A549 (cell line): Measurements from ENCODE around the gene TTC28. TPM values are rescaled to one million over a fixed set of nuclear protein-coding genes. Genes with fewer than 3 reads are reported as not detected.

Experiments
- ATAC-seq, 2 experiments: fragments of 200-7000 bp in 1 of 2; fragments of >200 bp in 1 of 2; cut with Nextera tagmentation in 1 of 2; cut with Tn5 transposase in 1 of 2; 3 replicates each; pipeline versions ENCODE4 v1.8.0 to v1.9.1; 2018 to 2020; ENCODE audit warnings: mild to moderate bottlenecking in 1 of 2, moderate library complexity in 1 of 2
- CTCF ChIA-PET: fragments of 300-600 bp; sonication (Branson Sonifier 250); formaldehyde crosslinking; extraction: SDS; loops from one replicate; lab custom pipeline; 2021; ENCODE audit warnings: antibody characterized with exemption, inconsistent platforms; lab: Yijun Ruan, JAX
- POLR2A ChIA-PET: fragments of 350-600 bp; formaldehyde crosslinking; extraction: SDS; loops from one replicate; lab custom pipeline; 2021; ENCODE audit warnings: antibody characterized with exemption, inconsistent platforms; lab: Yijun Ruan, JAX
- DNase-seq, 2 experiments: peaks; one replicate each; pipeline versions ENCODE4 v3.0.0 to v3.0.0-alpha.2; 2011 to 2016; ENCODE audit warnings: low read depth in 1 of 2, low spot score in 1 of 2
- FAIRE-seq: peaks from 2 replicates; lab custom pipeline; 2011; peaks lifted over from hg19 to GRCh38; lab: Jason Lieb, UNC
- H3K27ac ChIP-seq, 2 experiments: fragments of >200 bp; sonication (Bioruptor Twin); formaldehyde crosslinking; 3 replicates each; pipeline ENCODE4 v1.5.1; 2016 to 2017
- H3K4me1 ChIP-seq: fragments of >200 bp; sonication (Bioruptor Twin); formaldehyde crosslinking; 3 replicates; pipeline ENCODE4 v1.6.1; 2016
- H3K4me2 ChIP-seq: fragments of >200 bp; sonication (Bioruptor Twin); formaldehyde crosslinking; 3 replicates; pipeline ENCODE4 v1.6.1; 2016
- H3K4me3 ChIP-seq: fragments of >200 bp; sonication (Bioruptor Twin); formaldehyde crosslinking; 3 replicates; pipeline ENCODE4 v1.5.1; 2016
- H3K9me3 ChIP-seq: fragments of >200 bp; sonication (Bioruptor Twin); formaldehyde crosslinking; 3 replicates; pipeline ENCODE4 v1.6.1; 2016
- BCL3 ChIP-seq: fragments of >200 bp; sonication (Bioruptor Twin); formaldehyde crosslinking; IDR thresholded peaks from 3 replicates; pipeline ENCODE4 v1.6.1; 2016
- CBX2 ChIP-seq: fragments of 200-600 bp; sonication (generic); IDR thresholded peaks from 2 replicates; pipeline ENCODE4 v1.6.1; 2016; ENCODE audit warnings: low read depth, mild to moderate bottlenecking, borderline replicate concordance
- CHD4 ChIP-seq: fragments of 200-600 bp; sonication (generic); IDR thresholded peaks from 2 replicates; pipeline ENCODE4 v1.6.1; 2016; ENCODE audit warnings: antibody characterized with exemption, mild to moderate bottlenecking, borderline replicate concordance
- ELK1 ChIP-seq: fragments of 150-350 bp; IDR thresholded peaks from 2 replicates; pipeline ENCODE4 v1.6.1; 2014; ENCODE audit warnings: low read depth, mild to moderate bottlenecking, low read length
- EP300 ChIP-seq, 2 experiments: fragments of >200 bp; sonication (Bioruptor Twin); formaldehyde crosslinking; IDR thresholded peaks; 2 replicates in 1 of 2; 3 replicates in 1 of 2; pipeline ENCODE4 v1.6.1; 2016 to 2017
- GATA3 ChIP-seq: IDR thresholded peaks from 2 replicates; pipeline ENCODE4 v1.6.1; 2012; ENCODE audit warnings: borderline replicate concordance
- HEYL ChIP-seq: fragments of 250-450 bp; sonication (Bioruptor Pico); IDR thresholded peaks from 2 replicates; pipeline ENCODE4 v1.8.0; 2021; ENCODE audit warnings: mild to moderate bottlenecking, moderate library complexity
- HOXB13 ChIP-seq: fragments of 250-450 bp; sonication (Bioruptor Pico); IDR thresholded peaks from 2 replicates; pipeline ENCODE4 v1.5.0; 2020; ENCODE audit warnings: low read depth, mild to moderate bottlenecking, moderate library complexity
- JUN ChIP-seq, 2 experiments: fragments of >200 bp; sonication (Bioruptor Twin); formaldehyde crosslinking; IDR thresholded peaks; 2 replicates in 1 of 2; 3 replicates in 1 of 2; pipeline ENCODE4 v1.6.1; 2016 to 2017
- JUNB ChIP-seq: fragments of >200 bp; sonication (Bioruptor Twin); formaldehyde crosslinking; IDR thresholded peaks from 2 replicates; pipeline ENCODE4 v1.6.1; 2016
- KDM1A ChIP-seq: fragments of 200-600 bp; sonication (generic); IDR thresholded peaks from 2 replicates; pipeline ENCODE4 v1.6.1; 2016; ENCODE audit warnings: low read depth, mild to moderate bottlenecking
- KDM5A ChIP-seq: fragments of 200-600 bp; sonication (generic); IDR thresholded peaks from 2 replicates; pipeline ENCODE4 v1.6.1; 2016; ENCODE audit warnings: antibody characterized with exemption, mild to moderate bottlenecking
- MAX ChIP-seq: IDR thresholded peaks from 2 replicates; pipeline ENCODE4 v1.6.1; 2012
- NPAS2 ChIP-seq: fragments of 250-450 bp; sonication (Bioruptor Pico); IDR thresholded peaks from 2 replicates; pipeline ENCODE4 v1.8.0; 2022; ENCODE audit warnings: mild to moderate bottlenecking, moderate library complexity, borderline replicate concordance
- NR3C1 ChIP-seq: fragments of >200 bp; sonication (Bioruptor Twin); formaldehyde crosslinking; IDR thresholded peaks from 3 replicates; pipeline ENCODE4 v1.6.1; 2017
- PBX3 ChIP-seq: IDR thresholded peaks from 2 replicates; pipeline ENCODE4 v1.6.1; 2012
- RARB ChIP-seq: fragments of 250-450 bp; sonication (Bioruptor Pico); IDR thresholded peaks from 2 replicates; pipeline ENCODE4 v1.8.0; 2021; ENCODE audit warnings: mild to moderate bottlenecking, moderate library complexity
- RCOR1 ChIP-seq: fragments of 150-350 bp; IDR thresholded peaks from 2 replicates; pipeline ENCODE4 v1.6.1; 2014; ENCODE audit warnings: antibody characterized with exemption, low read length, low read depth
- RFX5 ChIP-seq: fragments of 450-650 bp; IDR thresholded peaks from 2 replicates; pipeline ENCODE4 v1.7.1; 2014; ENCODE audit warnings: antibody characterized with exemption, mild to moderate bottlenecking, moderate library complexity
- TP53 ChIP-seq: fragments of 250-450 bp; sonication (Bioruptor Pico); IDR thresholded peaks from 2 replicates; pipeline ENCODE4 v1.5.0; 2021; ENCODE audit warnings: mild to moderate bottlenecking, moderate library complexity
- ZNF302 ChIP-seq: fragments of 250-450 bp; sonication (Bioruptor Pico); IDR thresholded peaks from 2 replicates; pipeline ENCODE4 v1.9.0; 2021; ENCODE audit warnings: inconsistent platforms, mild to moderate bottlenecking, moderate library complexity
- WGBS: methylation state at CpG from one replicate; pipeline ENCODE4 v1.1.6; 2017; ENCODE audit errors: missing lambda C conversion rate; 5-methylcytosine and 5-hydroxymethylcytosine counted together
- polyA plus RNA-seq, 4 experiments: library from polyadenylated mRNA; depleted of rRNA in 3 of 4; stranded (reverse); fragments of >200 nt; fragmentation: RNase III in 1 of 4; extraction: RNeasy Plus Mini Kit Qiagen cat#74134 plus additional on column Dnase treatment in 1 of 4; gene quantifications; 2 replicates in 3 of 4; 3 replicates in 1 of 4; pipeline ENCODE4 v1.2.3, GENCODE V29; 2011 to 2017
- TF ChIP-seq, protein P1 (sequence below): IDR thresholded peaks from 2 replicates; pipeline ENCODE4 v1.6.1; 2012; ENCODE audit warnings: low read depth, borderline replicate concordance
- TF ChIP-seq, protein P2 (sequence below): fragments of >200 bp; sonication (Bioruptor Twin); formaldehyde crosslinking; IDR thresholded peaks from 3 replicates; pipeline ENCODE4 v1.5.1; 2016

TTC28 gene
- polyA plus RNA-seq, 2 of the 4 experiments (the other 2 are of a cell fraction): 2.6 to 3.8 TPM

GRCh38 chr22:28650463-28650862 lies 29.2 kb downstream of the TTC28 start:
- no peak overlapping the region for H3K4me2 ChIP-seq
- ATAC-seq: no peak
- ChIA-PET CTCF (no interaction called here), POLR2A (no interaction called here)
- DNase-seq: no peak
- no peak overlapping the region for H3K27ac ChIP-seq
- TF ChIP-seq HEYL (CRISPR knock-in tag) (no peak), JUN (IDR thresholded peaks at IDR 0.05) (no peak), NR3C1 (no peak), BCL3 (no peak), ZNF302 (CRISPR knock-in tag) (no peak), MAX (no peak), HOXB13 (CRISPR knock-in tag) (no peak), RFX5 (no peak), CBX2 (no peak)
- H3K4me3 ChIP-seq: no peak overlapping the region
- FAIRE-seq: no peak
- no peaks in the 10 kb centered on the region for H3K9me3 ChIP-seq
- no peaks in the 10 kb centered on the region for H3K4me1 ChIP-seq

DNA sequence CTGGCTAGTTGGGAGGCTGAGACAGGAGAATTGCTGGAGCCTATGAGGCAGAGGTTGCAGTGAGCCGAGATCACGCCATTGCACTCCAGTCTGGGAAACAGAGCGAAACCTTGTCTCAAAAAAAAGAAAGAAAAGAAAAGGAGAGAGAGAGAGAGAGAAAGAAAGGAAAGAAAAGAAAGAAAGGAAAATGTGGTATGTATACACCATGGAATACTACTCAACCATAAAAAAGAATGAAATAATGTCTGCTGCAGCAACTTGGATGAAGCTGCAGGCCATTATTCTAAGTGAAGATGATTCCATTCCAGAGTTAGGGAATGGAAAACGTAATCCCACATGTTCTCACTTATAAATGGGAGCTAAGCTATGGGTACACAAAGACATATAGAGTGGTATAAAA lies 30.8 kb downstream of the TTC28 start:
- ChIA-PET CTCF (no interaction called here), POLR2A (no interaction called here)
- Histone ChIP-seq H3K4me2 (no peak overlapping the region), H3K4me3 (no peak overlapping the region), H3K27ac (no peak overlapping the region), H3K9me3 (no peaks in the 10 kb centered on the region), H3K4me1 (no peaks in the 10 kb centered on the region)
- no peak for ATAC-seq
- 92% methylated on average over 4 of the region's 4 CpGs for WGBS
- DNase-seq: no peak
- no peak for FAIRE-seq
- TF ChIP-seq TP53 (no peak), EP300 (IDR thresholded peaks at IDR 0.05) (no peak), NPAS2 (no peak), MAX (no peak), KDM1A (no peak), GATA3 (no peak), NR3C1 (no peak), JUNB (no peak)
- TF ChIP-seq, protein P1, sequence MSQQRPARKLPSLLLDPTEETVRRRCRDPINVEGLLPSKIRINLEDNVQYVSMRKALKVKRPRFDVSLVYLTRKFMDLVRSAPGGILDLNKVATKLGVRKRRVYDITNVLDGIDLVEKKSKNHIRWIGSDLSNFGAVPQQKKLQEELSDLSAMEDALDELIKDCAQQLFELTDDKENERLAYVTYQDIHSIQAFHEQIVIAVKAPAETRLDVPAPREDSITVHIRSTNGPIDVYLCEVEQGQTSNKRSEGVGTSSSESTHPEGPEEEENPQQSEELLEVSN: no peak

DNA sequence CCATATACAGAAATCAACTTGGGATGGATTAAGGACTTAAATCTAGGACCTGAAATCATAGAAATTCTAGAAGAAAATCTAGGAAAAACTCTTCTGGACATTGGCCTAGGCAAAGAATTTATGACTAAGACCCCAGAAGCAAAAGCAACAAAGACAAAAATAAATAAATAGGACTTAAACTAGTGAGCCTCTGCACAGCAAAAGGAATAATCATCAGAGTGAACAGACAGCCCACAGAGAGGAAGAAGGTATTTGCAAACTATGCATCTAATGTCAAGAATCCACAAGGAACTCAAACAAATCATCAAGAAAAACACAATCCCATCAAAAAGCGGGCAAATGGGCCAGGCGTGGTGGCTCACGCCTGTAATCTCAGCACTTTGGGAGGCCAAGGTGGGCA lies 32.4 kb downstream of the TTC28 start:
- Histone ChIP-seq H3K27ac (no peak overlapping the region), H3K9me3 (no peaks in the 10 kb centered on the region), H3K4me1 (no peaks in the 10 kb centered on the region), H3K4me3 (no peak overlapping the region), H3K4me2 (no peak overlapping the region)
- POLR2A ChIA-PET: no interaction called here
- WGBS: 96% methylated on average over 3 of the region's 3 CpGs
- ATAC-seq: no peak
- no peak for FAIRE-seq
- DNase-seq: no peak
- CTCF ChIA-PET: no interaction called here
- TF ChIP-seq PBX3: no peak
- no peak for TF ChIP-seq CHD4
- TF ChIP-seq NR3C1: no peak
- TF ChIP-seq, protein P2, sequence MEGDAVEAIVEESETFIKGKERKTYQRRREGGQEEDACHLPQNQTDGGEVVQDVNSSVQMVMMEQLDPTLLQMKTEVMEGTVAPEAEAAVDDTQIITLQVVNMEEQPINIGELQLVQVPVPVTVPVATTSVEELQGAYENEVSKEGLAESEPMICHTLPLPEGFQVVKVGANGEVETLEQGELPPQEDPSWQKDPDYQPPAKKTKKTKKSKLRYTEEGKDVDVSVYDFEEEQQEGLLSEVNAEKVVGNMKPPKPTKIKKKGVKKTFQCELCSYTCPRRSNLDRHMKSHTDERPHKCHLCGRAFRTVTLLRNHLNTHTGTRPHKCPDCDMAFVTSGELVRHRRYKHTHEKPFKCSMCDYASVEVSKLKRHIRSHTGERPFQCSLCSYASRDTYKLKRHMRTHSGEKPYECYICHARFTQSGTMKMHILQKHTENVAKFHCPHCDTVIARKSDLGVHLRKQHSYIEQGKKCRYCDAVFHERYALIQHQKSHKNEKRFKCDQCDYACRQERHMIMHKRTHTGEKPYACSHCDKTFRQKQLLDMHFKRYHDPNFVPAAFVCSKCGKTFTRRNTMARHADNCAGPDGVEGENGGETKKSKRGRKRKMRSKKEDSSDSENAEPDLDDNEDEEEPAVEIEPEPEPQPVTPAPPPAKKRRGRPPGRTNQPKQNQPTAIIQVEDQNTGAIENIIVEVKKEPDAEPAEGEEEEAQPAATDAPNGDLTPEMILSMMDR: no peak
- TF ChIP-seq JUNB: no peak
- TF ChIP-seq ELK1: no peak
- TF ChIP-seq RARB: no peak
- no peak for TF ChIP-seq KDM5A
- no peak for TF ChIP-seq RCOR1
